HepG2 (cell line): ENCODE results near the gene NBEA.

Experiments
- CCDC6 ChIP-seq: sonication (generic); formaldehyde crosslinking; IDR thresholded peaks from 2 replicates; pipeline ENCODE4 v1.8.1; 2022; ENCODE audit warnings: mild to moderate bottlenecking, missing genetic modification reagents, moderate library complexity
- CTCF ChIP-seq: sonication (generic); formaldehyde crosslinking; IDR thresholded peaks from 2 replicates; pipeline ENCODE4 v1.5.0; 2020; ENCODE audit warnings: mild to moderate bottlenecking, missing genetic modification reagents, moderate library complexity
- LBX2 ChIP-seq: sonication (generic); formaldehyde crosslinking; IDR thresholded peaks from 2 replicates; pipeline ENCODE4 v1.5.0; 2020; ENCODE audit warnings: missing genetic modification reagents, mild to moderate bottlenecking, borderline replicate concordance
- MAFK ChIP-seq, 2 experiments: IDR thresholded peaks in 1 of 2; conservative IDR thresholded peaks in 1 of 2; 2 replicates each; pipeline ENCODE4 v1.6.1; 2011; ENCODE audit warnings: improper control_type of control experiment in 2 of 2, low read length in 2 of 2
- PTBP1 ChIP-seq: fragments of 200-400 bp; formaldehyde crosslinking; IDR thresholded peaks from 2 replicates; pipeline ENCODE4 v1.6.1; 2018; ENCODE audit warnings: low read length, low read depth; ENCODE audit not compliant: poor library complexity, severe bottlenecking
- ZNF207 ChIP-seq: fragments of 450-650 bp; IDR thresholded peaks from 2 replicates; pipeline ENCODE4 v1.6.1; 2016; ENCODE audit warnings: antibody characterized with exemption, borderline replicate concordance
- ZNF891 ChIP-seq: sonication (generic); formaldehyde crosslinking; IDR thresholded peaks from 2 replicates; pipeline ENCODE4 v1.5.0; 2020; ENCODE audit warnings: mild to moderate bottlenecking, missing genetic modification reagents

GRCh38 chr13:35190241-35190640 is 248.2 kb downstream of the NBEA start:
- TF ChIP-seq CTCF (CRISPR knock-in tag), result no peak
- TF ChIP-seq LBX2 (CRISPR knock-in tag), result no peak
- no peak for TF ChIP-seq ZNF891 (CRISPR knock-in tag)
- TF ChIP-seq ZNF207, result no peak
- TF ChIP-seq CCDC6 (CRISPR knock-in tag), result no peak
- no peak for TF ChIP-seq MAFK (conservative IDR thresholded peaks at IDR 0.05 in 1 of 2, IDR thresholded peaks at IDR 0.05 in 1 of 2; ENCODE audit: low read length in 2 of 2)
- TF ChIP-seq PTBP1, result no peak
